Astrocyte (in vitro differentiated cells and primary cell): ENCODE measurements around the gene TEX29. TPM values are rescaled to one million over a fixed set of nuclear protein-coding genes. Genes with fewer than 3 reads are reported as not detected.

Experiments
- DNase-seq: peaks from one replicate; pipeline ENCODE4 v3.0.0-alpha.2; 2010; ENCODE audit warnings: low read depth
- FAIRE-seq: peaks from 2 replicates; lab custom pipeline; 2011; peaks lifted over from hg19 to GRCh38; lab: Jason Lieb, UNC
- H2AFZ ChIP-seq: 2 replicates; pipeline ENCODE4 v1.6.0; 2012; ENCODE audit warnings: low read depth, low read length, inconsistent platforms
- H3K27ac ChIP-seq: 2 replicates; pipeline ENCODE4 v1.5.1; 2011; ENCODE audit warnings: low read depth, low read length, inconsistent platforms
- H3K27me3 ChIP-seq: 2 replicates; pipeline ENCODE4 v1.6.0; 2011; ENCODE audit warnings: low read length, inconsistent platforms; ENCODE audit not compliant: insufficient read depth
- H3K36me3 ChIP-seq: 2 replicates; pipeline ENCODE4 v1.5.1; 2011; ENCODE audit warnings: low read length, inconsistent platforms; ENCODE audit not compliant: insufficient read depth
- H3K4me1 ChIP-seq: 2 replicates; pipeline ENCODE4 v1.5.1; 2011; ENCODE audit warnings: low read length, inconsistent platforms; ENCODE audit not compliant: insufficient read depth
- H3K4me2 ChIP-seq: 2 replicates; pipeline ENCODE4 v1.6.0; 2012; ENCODE audit warnings: low read length, inconsistent platforms
- H3K4me3 ChIP-seq: 2 replicates; pipeline ENCODE4 v1.5.1; 2011; ENCODE audit warnings: low read depth, mild to moderate bottlenecking, low read length, inconsistent platforms; ENCODE audit not compliant: insufficient read depth
- H3K79me2 ChIP-seq: 2 replicates; pipeline ENCODE4 v1.6.0; 2012; ENCODE audit warnings: mild to moderate bottlenecking, low read length, inconsistent platforms; ENCODE audit not compliant: insufficient read depth
- H3K9ac ChIP-seq: 2 replicates; pipeline ENCODE4 v1.6.0; 2012; ENCODE audit warnings: mild to moderate bottlenecking, low read length, inconsistent platforms
- H3K9me3 ChIP-seq: 2 replicates; pipeline ENCODE4 v1.5.1; 2012; ENCODE audit warnings: low read depth, mild to moderate bottlenecking, low read length, inconsistent platforms; ENCODE audit not compliant: insufficient read depth
- H4K20me1 ChIP-seq: 2 replicates; pipeline ENCODE4 v1.6.0; 2012; ENCODE audit warnings: low read length, inconsistent platforms; ENCODE audit not compliant: insufficient read depth
- H3K27ac Mint-ChIP-seq: one replicate; pipeline ENCODE4 v1.8.0; 2021; ENCODE audit warnings: mild to moderate bottlenecking, mixed read lengths; ENCODE audit not compliant: unreplicated experiment
- H3K27me3 Mint-ChIP-seq: one replicate; pipeline ENCODE4 v1.8.0; 2021; ENCODE audit warnings: low read depth, mixed read lengths; ENCODE audit not compliant: unreplicated experiment
- H3K36me3 Mint-ChIP-seq: one replicate; pipeline ENCODE4 v1.8.0; 2021; ENCODE audit warnings: low read depth, mixed read lengths; ENCODE audit not compliant: unreplicated experiment
- H3K4me1 Mint-ChIP-seq: one replicate; pipeline ENCODE4 v1.8.0; 2021; ENCODE audit warnings: low read depth, mixed read lengths; ENCODE audit not compliant: unreplicated experiment
- H3K4me3 Mint-ChIP-seq: one replicate; pipeline ENCODE4 v1.8.0; 2021; ENCODE audit warnings: mild to moderate bottlenecking, moderate library complexity, mixed read lengths; ENCODE audit not compliant: unreplicated experiment
- H3K9me3 Mint-ChIP-seq: one replicate; pipeline ENCODE4 v1.8.0; 2021; ENCODE audit warnings: mild to moderate bottlenecking, mixed read lengths; ENCODE audit not compliant: unreplicated experiment
- CTCF ChIP-seq: IDR thresholded peaks from 2 replicates; pipeline ENCODE4 v1.5.1; 2011; ENCODE audit warnings: low read depth, mild to moderate bottlenecking, inconsistent platforms, low read length, moderate library complexity; ENCODE audit not compliant: insufficient read depth
- EZH2 ChIP-seq: IDR thresholded peaks from 2 replicates; pipeline ENCODE4 v1.6.1; 2012; ENCODE audit warnings: mild to moderate bottlenecking, low read length, inconsistent platforms; ENCODE audit not compliant: insufficient read depth
- total RNA-seq: library from RNA; stranded (reverse); gene quantifications from 2 replicates; pipeline ENCODE4 v1.2.1, GENCODE V29; 2021

TEX29 gene
- total RNA-seq, 1 donor from 2014 or later = 0.43 TPM

- Mint-ChIP-seq H3K27me3 (no peaks in the 10 kb centered on the region), H3K27ac (no peak overlapping the region), H3K36me3 (peaks cover 17% of the 10 kb centered on the region), H3K4me1 (peaks cover 16% of the 10 kb centered on the region), H3K9me3 (no peaks in the 10 kb centered on the region), H3K4me3 (no peak overlapping the region)
- Histone ChIP-seq H3K4me3 (no peak overlapping the region), H3K9ac (no peak overlapping the region), H3K9me3 (no peaks in the 10 kb centered on the region), H3K4me1 (peaks cover 4% of the 10 kb centered on the region), H2AFZ (no peak overlapping the region), H4K20me1 (peaks cover 12% of the 10 kb centered on the region), H3K79me2 (peaks cover 10% of the 10 kb centered on the region), H3K27ac (no peak overlapping the region), H3K4me2 (no peak overlapping the region), H3K36me3 (peaks cover 24% of the 10 kb centered on the region), H3K27me3 (no peaks in the 10 kb centered on the region)
- FAIRE-seq (no peak), DNase-seq (no peak)
- TF ChIP-seq CTCF (no peak), EZH2 (no peak)
Measured at GRCh38 chr13:111272117-111272516, 48.3 kb upstream of the TEX29 start.

GRCh38 chr13:111275382-111275781 is 45.1 kb upstream of the TEX29 start:
- no peak for DNase-seq
- Histone ChIP-seq H3K9me3 (no peaks in the 10 kb centered on the region), H3K79me2 (peaks cover 25% of the 10 kb centered on the region), H3K27ac (no peak overlapping the region), H3K36me3 (peaks cover 32% of the 10 kb centered on the region), H4K20me1 (peaks cover 7% of the 10 kb centered on the region), H3K4me2 (no peak overlapping the region), H3K27me3 (no peaks in the 10 kb centered on the region), H2AFZ (no peak overlapping the region), H3K4me1 (peaks cover 8% of the 10 kb centered on the region), H3K9ac (no peak overlapping the region), H3K4me3 (no peak overlapping the region)
- H3K27me3 Mint-ChIP-seq = no peaks in the 10 kb centered on the region
- H3K27ac Mint-ChIP-seq = no peak overlapping the region
- H3K4me3 Mint-ChIP-seq = no peak overlapping the region
- peaks cover 11% of the 10 kb centered on the region for H3K4me1 Mint-ChIP-seq
- peaks cover 10% of the 10 kb centered on the region for H3K36me3 Mint-ChIP-seq
- TF ChIP-seq CTCF (no peak), EZH2 (no peak)
- FAIRE-seq = no peak
- no peaks in the 10 kb centered on the region for H3K9me3 Mint-ChIP-seq

GRCh38 chr13:111275995-111276618 is 44.3 kb upstream of the TEX29 start:
- no peak overlapping the region for H3K4me2 ChIP-seq
- no peak overlapping the region for H3K4me3 ChIP-seq
- H3K79me2 ChIP-seq = peaks cover 22% of the 10 kb centered on the region
- H3K27me3 Mint-ChIP-seq = no peaks in the 10 kb centered on the region
- DNase-seq (no peak), FAIRE-seq (no peak)
- H3K27ac ChIP-seq = no peak overlapping the region
- peaks cover 8% of the 10 kb centered on the region for H3K36me3 Mint-ChIP-seq
- TF ChIP-seq EZH2 (no peak), CTCF (no peak)
- no peaks in the 10 kb centered on the region for H3K9me3 ChIP-seq
- H3K36me3 ChIP-seq = peaks cover 32% of the 10 kb centered on the region
- peaks cover 4% of the 10 kb centered on the region for H4K20me1 ChIP-seq
- H3K9ac ChIP-seq = no peak overlapping the region
- H3K4me1 ChIP-seq = peaks cover 9% of the 10 kb centered on the region
- H3K27me3 ChIP-seq = no peaks in the 10 kb centered on the region
- H3K4me1 Mint-ChIP-seq = peaks cover 9% of the 10 kb centered on the region
- H3K9me3 Mint-ChIP-seq = no peaks in the 10 kb centered on the region
- H3K27ac Mint-ChIP-seq = no peak overlapping the region
- H2AFZ ChIP-seq = no peak overlapping the region
- no peak overlapping the region for H3K4me3 Mint-ChIP-seq
